Right atrium auricular region (tissue), 2 donors: ENCODE results near the gene DNAJB2. TPM values are rescaled to one million over a fixed set of nuclear protein-coding genes. Genes with fewer than 3 reads are reported as not detected.

ENCODE experiments used
- DNase-seq: peaks from one replicate; pipeline ENCODE4 v3.0.0-alpha.2; 2019; ENCODE audit warnings: low spot score
- H3K27ac ChIP-seq, 2 donors: fragments of 200-600 bp; sonication (generic); 1 replicate in 1 of 2; 2 replicates in 1 of 2; pipeline ENCODE4 v1.5.1; 2016 to 2019
- H3K27me3 ChIP-seq, 2 donors: fragments of 200-600 bp; sonication (generic); one replicate each; pipeline versions ENCODE4 v1.5.1 to v1.6.0; 2017 to 2019
- H3K36me3 ChIP-seq: fragments of 200-600 bp; sonication (generic); one replicate; pipeline ENCODE4 v1.5.1; 2016
- H3K4me1 ChIP-seq, 2 donors: fragments of 200-600 bp; sonication (generic); one replicate each; pipeline versions ENCODE4 v1.5.1 to v1.6.0; 2017 to 2019
- H3K4me3 ChIP-seq, 2 donors: fragments of 200-600 bp; sonication (generic); 1 replicate in 1 of 2; 2 replicates in 1 of 2; pipeline ENCODE4 v1.5.1; 2017 to 2019; ENCODE audit warnings: mild to moderate bottlenecking in 1 of 2, moderate library complexity in 1 of 2
- H3K9me3 ChIP-seq, 2 donors: fragments of 200-600 bp; sonication (generic); one replicate each; pipeline ENCODE4 v1.5.1; 2019
- total RNA-seq, 2 donors: library from RNA; depleted of rRNA; stranded (reverse); fragments of >200 nt; gene quantifications; one replicate each; pipeline ENCODE4 v1.1.0, GENCODE V29; 2016
- TF ChIP-seq, protein P1 (sequence below), 2 donors: fragments of 200-600 bp; sonication (generic); IDR thresholded peaks; one replicate each; pipeline ENCODE4 v1.5.1; 2019; ENCODE audit warnings: antibody characterized with exemption in 2 of 2

Gene DNAJB2
- total RNA-seq, 2 donors from 2014 or later = 33.3 to 38.7 TPM

DNA sequence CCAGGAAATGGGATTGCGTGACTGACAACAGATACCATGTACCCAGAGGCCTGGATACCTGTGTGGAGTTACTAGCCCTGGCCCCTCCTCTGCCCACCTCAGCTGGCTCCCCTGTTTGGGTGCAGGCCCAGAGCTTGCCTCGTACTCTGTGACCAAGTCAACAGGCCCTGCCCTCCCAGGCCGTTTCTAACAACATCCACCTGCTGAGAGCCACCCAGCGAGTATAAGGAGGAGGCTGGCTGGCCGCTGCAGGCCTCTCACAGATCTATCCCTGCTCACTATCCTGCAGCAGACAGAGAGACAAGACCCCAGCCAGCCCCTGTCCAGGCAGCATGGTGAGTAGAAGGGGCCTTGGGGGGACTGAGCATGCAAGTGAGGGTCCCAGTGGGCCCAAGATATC is 12.9 kb upstream of the DNAJB2 start:
- Histone ChIP-seq H3K27ac (no peak overlapping the region), H3K4me1 (no peaks in the 10 kb centered on the region), H3K4me3 (no peak overlapping the region), H3K36me3 (no peaks in the 10 kb centered on the region), H3K27me3 (no peaks in the 10 kb centered on the region), H3K9me3 (no peaks in the 10 kb centered on the region)
- TF ChIP-seq, protein P1, sequence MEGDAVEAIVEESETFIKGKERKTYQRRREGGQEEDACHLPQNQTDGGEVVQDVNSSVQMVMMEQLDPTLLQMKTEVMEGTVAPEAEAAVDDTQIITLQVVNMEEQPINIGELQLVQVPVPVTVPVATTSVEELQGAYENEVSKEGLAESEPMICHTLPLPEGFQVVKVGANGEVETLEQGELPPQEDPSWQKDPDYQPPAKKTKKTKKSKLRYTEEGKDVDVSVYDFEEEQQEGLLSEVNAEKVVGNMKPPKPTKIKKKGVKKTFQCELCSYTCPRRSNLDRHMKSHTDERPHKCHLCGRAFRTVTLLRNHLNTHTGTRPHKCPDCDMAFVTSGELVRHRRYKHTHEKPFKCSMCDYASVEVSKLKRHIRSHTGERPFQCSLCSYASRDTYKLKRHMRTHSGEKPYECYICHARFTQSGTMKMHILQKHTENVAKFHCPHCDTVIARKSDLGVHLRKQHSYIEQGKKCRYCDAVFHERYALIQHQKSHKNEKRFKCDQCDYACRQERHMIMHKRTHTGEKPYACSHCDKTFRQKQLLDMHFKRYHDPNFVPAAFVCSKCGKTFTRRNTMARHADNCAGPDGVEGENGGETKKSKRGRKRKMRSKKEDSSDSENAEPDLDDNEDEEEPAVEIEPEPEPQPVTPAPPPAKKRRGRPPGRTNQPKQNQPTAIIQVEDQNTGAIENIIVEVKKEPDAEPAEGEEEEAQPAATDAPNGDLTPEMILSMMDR (IDR thresholded peaks at IDR 0.05) = no peak
- DNase-seq = no peak

DNA sequence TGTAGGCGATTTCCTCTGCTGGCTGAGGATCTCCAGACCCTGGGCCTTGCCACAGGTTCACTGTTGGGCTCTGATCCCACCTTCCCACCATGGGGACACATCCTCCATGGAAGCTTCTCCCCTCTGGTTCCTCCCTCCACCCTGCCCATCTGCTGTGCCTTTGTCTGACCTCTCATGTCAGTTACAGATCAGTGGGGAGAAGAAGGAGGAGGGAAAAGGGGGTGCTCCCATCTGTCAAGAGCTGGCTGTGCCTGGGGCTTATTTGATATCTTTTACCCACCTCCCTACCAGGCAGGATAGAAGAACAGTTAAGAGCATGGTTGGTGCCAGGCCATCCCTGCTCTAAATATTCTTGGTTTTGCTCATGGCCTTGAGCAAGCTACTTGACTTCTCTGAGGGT is 12.3 kb upstream of the DNAJB2 start:
- H3K27me3 ChIP-seq = no peaks in the 10 kb centered on the region
- no peaks in the 10 kb centered on the region for H3K9me3 ChIP-seq
- TF ChIP-seq, protein P1 (IDR thresholded peaks at IDR 0.05) = no peak
- H3K36me3 ChIP-seq = no peaks in the 10 kb centered on the region
- H3K4me1 ChIP-seq = no peaks in the 10 kb centered on the region
- H3K27ac ChIP-seq = no peak overlapping the region
- no peak overlapping the region for H3K4me3 ChIP-seq
- no peak for DNase-seq

DNA sequence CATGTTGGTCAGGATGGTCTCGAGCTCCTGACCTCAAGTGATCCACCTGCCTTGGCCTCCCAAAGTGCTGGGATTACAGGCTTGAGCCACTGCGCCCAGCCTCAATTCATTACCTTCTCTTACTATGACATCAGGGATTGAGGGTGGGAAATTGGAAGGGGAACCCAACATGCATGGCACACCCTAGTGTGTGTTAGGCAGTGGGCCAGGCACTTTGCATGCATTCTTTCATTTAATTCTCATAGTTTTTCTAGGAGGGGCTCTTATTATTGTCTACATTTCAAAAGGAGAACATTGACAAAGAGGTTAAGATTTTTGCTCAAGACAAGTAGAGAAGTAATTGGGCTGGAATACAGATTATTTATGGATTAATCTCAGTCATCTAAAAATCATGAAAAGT is 10.9 kb upstream of the DNAJB2 start:
- no peaks in the 10 kb centered on the region for H3K27me3 ChIP-seq
- no peaks in the 10 kb centered on the region for H3K9me3 ChIP-seq
- no peaks in the 10 kb centered on the region for H3K36me3 ChIP-seq
- no peak overlapping the region for H3K27ac ChIP-seq
- no peaks in the 10 kb centered on the region for H3K4me1 ChIP-seq
- no peak overlapping the region for H3K4me3 ChIP-seq
- DNase-seq = no peak
- TF ChIP-seq, protein P1 (IDR thresholded peaks at IDR 0.05) = no peak

DNA sequence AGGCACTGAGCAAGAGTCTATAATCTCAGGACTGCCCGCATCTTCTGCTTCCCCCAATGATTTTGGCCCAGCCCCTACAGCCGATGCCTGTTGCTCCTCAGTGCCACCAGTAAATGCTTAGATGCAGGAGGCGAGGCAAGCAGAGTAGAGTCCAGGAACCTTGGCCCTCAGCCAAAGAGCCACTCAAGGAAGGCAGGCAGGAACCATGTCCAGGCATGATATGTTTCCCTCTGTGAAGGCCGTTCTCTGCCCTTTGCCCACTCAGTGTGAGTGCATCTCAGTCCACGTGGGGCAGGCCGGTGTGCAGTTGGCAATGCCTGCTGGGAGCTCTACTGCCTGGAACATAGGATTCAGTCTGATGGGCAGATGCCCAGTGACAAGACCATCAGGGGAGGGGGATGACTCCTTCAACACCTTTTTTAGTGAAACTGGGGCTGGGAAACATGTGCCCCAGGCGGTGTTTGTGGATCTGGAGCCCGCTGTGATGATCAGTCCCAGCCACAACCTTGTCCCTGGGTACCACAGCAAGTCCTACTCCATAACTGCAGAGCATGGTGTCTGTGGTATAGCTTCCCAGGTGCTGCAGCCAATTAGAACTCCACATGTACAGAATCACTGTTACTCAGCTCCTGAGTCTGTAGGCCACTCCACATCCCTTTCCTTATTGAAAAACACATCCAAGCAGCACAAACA is 9.7 kb upstream of the DNAJB2 start:
- H3K27me3 ChIP-seq = no peaks in the 10 kb centered on the region
- no peak for DNase-seq
- no peaks in the 10 kb centered on the region for H3K36me3 ChIP-seq
- no peak overlapping the region for H3K27ac ChIP-seq
- TF ChIP-seq, protein P1 (IDR thresholded peaks at IDR 0.05) = no peak
- no peak overlapping the region for H3K4me3 ChIP-seq
- peaks cover 0 to 7% of the 10 kb centered on the region in 2 donors for H3K4me1 ChIP-seq
- H3K9me3 ChIP-seq = no peaks in the 10 kb centered on the region

GRCh38 chr2:219270055-219270372 is 9.2 kb upstream of the DNAJB2 start:
- peaks cover 0 to 8% of the 10 kb centered on the region in 2 donors for H3K4me1 ChIP-seq
- no peaks in the 10 kb centered on the region for H3K36me3 ChIP-seq
- H3K9me3 ChIP-seq = no peaks in the 10 kb centered on the region
- no peak overlapping the region for H3K4me3 ChIP-seq
- H3K27me3 ChIP-seq = no peaks in the 10 kb centered on the region
- no peak overlapping the region for H3K27ac ChIP-seq
- TF ChIP-seq, protein P1 (IDR thresholded peaks at IDR 0.05) = no peak
- DNase-seq = no peak

GRCh38 chr2:219271021-219271420 is 8.1 kb upstream of the DNAJB2 start:
- Histone ChIP-seq H3K27ac (no peak overlapping the region), H3K4me3 (no peak overlapping the region), H3K9me3 (no peaks in the 10 kb centered on the region), H3K36me3 (no peaks in the 10 kb centered on the region), H3K4me1 (peaks cover 0 to 8% of the 10 kb centered on the region in 2 donors), H3K27me3 (no peaks in the 10 kb centered on the region)
- no peak for DNase-seq
- TF ChIP-seq, protein P1 (IDR thresholded peaks at IDR 0.05) = no peak
